Brain pericyte (primary cell): ENCODE results near the gene APOA5.
"Not testable (repeated sequence)": the region's sequence is repeated elsewhere in the genome, so short reads cannot be mapped to it uniquely, and the experiment has no call there.

Experiments used
- DNase-seq: peaks from one replicate; pipeline ENCODE4 v3.0.0-alpha.2; 2012; ENCODE audit warnings: low read depth, low spot score

APOA5 gene

DNA sequence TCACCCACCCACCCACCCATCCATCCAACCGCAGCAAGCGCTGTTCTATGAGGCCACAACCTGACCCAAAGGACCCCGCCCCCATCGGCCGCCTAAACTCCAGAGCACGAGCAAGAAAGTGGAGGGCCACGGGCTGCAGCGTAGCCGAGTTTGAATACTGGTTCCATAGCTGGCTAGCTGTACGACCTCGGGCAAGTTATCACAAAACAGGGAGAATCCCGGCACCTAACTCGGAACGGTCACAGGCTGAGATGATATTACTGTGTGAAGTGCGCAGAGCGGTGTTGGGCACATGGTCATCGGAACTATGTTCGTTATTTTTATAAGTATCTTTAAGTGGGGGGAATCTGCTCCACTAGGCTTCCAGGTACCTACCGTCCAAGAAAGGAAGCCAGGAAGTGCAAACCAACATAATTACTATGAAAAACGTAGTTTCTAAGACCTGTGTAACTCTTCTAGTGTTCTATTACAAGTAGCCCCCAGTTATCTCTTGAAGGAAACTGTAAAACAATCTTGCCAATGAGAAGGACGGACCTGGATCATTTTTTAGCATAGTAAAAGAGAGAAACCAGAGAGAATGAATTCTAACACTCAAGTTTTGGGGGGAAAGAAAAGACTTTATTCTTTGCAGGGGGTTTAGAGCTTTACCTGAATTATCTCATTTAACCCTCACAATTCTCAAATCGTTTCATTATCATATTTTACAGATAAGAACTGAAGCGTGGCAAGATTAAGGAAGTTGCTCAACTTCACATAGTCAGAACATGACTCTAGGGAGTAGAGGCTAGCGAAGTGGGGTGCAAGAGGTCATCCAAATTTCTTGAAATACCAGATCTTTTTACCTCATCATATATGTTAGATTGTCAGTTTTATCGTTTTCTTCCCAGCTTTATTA is 18.2 kb downstream of the APOA5 start:
- no peak for DNase-seq

DNA sequence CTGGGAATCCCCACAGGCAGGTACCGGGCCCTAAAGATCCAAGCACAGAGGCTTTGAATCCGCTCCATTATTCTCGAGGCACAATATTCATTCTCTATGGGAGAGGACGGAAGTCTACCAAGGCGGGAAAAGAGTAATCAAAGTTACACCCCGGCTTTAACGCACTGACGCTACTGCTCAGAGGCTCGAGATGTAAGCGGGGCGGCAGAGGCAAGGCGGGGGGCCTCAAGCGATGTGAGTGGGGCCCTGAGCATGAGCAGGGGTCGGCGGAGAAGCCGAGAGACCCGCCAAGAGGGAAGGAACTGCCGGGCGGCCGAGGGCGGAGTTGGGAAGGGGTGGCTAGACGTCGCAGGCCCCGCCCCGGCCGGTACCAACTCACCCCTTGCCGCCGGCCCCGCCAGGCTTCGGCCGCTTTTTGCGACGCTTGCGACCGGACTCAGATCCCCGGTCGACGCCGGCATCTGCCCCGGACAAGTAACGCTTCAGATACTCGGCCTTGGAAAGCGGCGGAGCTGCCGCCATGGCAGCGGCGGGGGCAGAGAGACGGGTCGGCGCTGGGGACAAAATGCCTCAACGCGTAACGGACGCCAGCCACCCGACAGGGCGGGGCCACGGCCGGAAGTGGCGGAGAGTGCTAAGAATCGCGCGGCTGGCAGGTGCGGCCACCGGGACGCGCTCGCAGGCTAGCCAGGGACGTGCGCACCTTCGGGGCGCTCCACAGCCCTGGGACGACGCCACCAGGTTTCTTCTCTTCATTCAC is 19.1 kb downstream of the APOA5 start, which contains the start of gene BUD13:
Gene BUD13 (minus strand): TSS at position 545 of the 760 bp plus-strand sequence. CDS start 23 bp downstream, at position 522.
- DNase-seq: peak; percentile 43

DNA sequence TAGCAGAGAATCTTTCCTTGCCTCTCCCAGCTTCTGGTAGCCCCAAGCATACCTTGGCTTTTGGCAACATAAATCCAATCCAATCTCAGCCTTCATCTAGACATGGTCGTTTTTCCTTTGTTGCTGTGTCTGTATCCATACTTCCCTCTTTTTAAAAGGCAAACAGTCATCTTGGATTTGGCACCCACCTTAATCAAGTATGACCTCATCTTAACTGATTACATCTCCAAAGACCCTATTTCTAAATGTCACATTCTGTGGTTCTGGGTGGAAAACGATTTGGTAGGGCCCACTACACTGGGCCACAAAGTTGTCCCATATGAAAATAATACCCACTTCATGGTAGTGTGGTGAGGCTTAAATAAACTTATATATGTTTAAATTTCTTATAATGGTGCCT is 19.7 kb downstream of the APOA5 start:
- no peak for DNase-seq

DNA sequence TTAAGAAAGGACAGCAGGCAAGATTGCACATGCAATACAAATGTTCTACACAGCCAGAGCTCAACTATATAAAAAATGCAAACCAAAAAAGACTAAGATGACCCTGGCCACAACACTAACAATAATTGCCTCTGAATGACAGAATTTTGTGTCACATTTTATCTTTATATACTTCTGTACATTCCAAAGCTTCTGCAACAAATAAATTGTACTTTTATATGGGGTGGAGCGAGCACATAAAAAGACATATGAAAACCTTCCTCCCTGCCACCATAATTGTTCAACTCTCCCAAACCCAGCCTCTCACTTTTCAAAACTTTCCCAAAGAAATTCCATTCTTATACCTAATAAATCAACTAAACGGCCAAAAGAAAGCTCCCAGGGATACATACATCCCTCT is 29.5 kb downstream of the APOA5 start:
- no peak for DNase-seq

DNA sequence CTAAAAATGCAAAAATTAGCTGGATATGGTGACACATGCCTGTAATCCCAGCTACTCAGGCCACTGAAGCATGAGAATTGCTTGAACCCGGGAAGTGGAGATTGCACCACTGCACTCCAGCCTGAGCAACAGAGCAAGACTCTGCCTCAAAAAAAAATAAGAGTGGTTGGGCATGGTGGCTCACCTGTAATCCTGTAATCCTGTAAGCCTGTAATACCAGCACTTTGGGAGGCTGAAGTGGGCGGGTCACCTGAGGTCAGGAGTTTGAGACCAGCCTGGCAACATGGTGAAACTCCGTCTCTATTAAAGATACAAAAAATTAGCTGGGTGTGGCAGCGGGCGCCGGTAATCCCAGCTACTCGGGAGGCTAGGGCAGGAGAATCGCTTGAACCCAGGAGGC is 35.6 kb downstream of the APOA5 start:
- DNase-seq: not testable (repeated sequence)

DNA sequence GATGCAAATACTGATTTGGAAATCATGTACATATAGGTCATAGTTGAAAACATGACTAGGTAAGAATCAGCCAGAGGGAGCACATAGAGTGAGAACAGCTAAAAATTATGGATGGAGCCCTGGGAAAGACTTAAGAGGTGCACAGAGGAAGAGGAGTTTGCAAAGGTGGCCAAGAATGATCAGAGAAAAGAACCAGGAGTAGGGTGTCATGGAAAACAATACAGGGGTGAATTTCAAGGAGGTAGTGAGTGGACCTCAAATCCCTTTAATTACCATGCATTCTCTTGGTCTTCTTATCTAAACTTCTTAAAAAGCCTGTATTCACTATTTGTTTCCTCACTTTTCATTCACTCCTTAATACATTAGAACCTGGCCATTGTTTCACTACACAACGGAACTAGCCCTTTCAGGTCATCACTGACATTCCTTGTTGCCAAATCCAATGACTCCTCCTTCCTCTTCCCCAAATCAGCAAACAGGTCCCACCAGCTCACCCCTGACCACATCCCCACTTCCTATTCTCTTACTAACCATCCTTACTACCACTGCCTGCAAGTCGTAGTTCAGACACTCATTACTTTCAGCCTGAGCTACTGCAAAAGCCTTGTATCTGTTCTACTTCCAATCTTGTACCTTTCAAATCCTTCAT is 41.5 kb downstream of the APOA5 start:
- no peak for DNase-seq

DNA sequence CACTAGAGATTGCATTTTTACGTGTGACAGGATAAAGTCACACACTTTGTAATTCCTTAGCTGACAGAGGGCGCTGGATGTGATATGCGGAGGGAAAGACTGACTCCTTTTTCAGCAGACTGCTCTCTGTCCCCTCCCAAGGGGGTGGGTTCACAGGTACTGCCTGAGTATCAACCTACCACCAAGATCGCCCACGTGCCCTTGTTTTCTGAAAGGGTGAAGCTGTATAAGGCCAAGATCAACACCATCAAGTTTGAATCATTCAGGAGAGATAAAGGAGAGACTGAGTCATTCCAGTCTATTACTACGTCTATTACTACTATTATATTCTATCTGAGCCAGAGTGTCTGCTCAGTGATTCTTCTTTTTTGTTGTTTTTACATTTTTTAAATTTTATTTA is 49.6 kb downstream of the APOA5 start:
- DNase-seq: no peak

DNA sequence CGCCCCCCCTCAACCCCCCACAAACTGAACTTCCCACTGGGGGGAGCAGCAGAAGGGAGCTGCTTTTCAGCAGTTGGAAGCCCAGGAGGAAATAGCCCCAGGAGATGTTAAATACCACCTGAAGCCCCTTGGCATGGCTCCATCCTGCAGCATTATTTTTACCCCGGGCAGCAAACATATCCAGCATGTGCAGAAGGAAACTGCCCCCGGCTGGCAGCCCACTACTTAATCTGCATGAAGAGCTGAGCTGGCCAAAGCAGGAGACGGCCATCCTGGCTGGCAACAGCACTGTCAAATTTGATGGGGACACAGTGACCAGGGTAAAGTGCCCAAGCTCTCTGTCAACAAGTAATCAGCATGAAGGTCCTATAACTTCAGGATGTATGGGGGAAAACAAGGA is 50.9 kb downstream of the APOA5 start:
- DNase-seq: no peak
